ENCODE data around the gene KRI1. TPM values are rescaled to one million over a fixed set of nuclear protein-coding genes. Genes with fewer than 3 reads are reported as not detected.

Gene KRI1
- total RNA-seq (2022; extraction: Qiagen RNA extraction): 13.5 to 16.6 TPM (median 15.2 TPM) in 5 replicates

DNA sequence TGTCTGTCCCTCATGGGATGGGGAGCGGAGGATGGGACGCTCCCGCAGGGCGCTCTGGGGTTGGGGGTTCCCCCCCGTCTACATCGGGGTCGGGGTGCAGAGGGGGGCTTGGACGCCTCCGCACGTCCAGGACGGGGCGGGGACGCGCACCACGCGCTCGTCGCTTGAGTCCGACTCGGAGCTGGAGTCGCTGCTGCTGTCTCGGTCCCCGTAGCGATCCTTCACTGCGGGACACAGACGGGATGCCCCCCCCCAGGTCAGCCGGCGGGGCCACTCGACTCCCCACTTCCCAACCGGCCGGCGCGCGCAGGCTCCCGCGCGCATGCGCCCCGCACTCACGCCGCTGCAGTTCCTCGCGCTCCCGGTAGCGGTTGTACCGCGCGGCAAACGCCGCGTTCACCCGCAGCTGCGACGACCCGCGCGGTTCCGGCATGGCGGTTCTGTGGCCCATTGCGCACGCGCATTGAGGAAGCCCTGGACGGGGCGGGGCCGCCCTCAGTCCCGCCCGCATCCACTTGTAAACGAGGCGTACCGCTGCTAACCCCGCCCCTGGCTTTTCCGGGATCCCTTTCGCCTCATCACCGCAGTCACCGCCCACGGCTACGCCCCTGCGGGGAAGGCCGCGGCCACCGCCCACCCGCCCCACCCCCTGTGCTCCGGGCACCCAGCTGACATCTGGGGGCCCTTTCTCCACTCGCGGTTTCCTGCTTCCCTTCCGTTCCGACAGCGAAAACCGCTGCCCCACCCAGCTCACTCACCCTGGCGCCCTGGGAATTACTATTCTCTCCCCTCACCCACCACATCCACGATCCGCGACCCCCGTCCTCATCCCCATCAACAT lies at the start of gene KRI1:
Gene KRI1 (minus strand): TSS at position 444 of the 841 bp plus-strand sequence. CDS start 11 bp downstream, at position 433.

DNA sequence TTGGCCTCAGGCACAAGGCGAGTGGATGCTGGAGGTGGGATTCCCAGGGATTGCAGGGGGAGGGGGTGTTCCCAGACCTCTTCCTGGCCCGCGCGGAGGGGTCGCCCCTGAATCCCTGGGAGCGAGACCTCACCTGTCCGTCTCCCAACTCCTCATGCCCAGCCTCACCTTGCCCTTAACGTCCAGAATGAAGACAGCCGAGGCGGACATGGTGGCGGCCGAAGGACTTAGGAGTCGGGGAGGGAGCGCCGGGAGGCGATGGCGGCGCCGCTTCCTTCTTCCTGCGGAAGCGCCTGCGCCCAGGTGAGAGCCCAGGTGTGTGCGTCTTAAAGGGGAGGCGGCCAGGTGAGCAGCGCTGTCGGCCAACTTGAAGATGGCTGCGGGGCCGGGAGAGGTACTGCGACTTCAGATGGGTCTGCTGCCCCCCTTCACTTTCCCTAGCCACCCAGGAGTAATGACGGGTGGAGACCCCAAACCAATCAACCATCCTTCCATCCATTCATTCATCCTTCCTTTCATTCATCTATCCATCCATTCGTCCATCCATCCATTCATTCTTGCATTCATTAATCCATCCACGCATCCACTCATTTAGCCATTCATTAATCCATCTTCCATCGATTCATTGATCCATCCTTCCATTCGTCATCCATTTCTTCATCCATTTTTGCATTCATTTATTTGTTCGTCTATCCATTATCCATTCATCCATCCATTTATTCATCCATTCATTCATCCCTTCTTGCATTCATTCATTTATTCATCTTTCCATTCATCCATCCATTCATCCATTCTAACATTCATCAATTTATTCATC lies 21.4 kb upstream of the KRI1 start, which contains the start of gene AP1M2:
Gene AP1M2 (minus strand): TSS at position 291 of the 817 bp plus-strand sequence. CDS start 81 bp downstream, at position 210.

DNA sequence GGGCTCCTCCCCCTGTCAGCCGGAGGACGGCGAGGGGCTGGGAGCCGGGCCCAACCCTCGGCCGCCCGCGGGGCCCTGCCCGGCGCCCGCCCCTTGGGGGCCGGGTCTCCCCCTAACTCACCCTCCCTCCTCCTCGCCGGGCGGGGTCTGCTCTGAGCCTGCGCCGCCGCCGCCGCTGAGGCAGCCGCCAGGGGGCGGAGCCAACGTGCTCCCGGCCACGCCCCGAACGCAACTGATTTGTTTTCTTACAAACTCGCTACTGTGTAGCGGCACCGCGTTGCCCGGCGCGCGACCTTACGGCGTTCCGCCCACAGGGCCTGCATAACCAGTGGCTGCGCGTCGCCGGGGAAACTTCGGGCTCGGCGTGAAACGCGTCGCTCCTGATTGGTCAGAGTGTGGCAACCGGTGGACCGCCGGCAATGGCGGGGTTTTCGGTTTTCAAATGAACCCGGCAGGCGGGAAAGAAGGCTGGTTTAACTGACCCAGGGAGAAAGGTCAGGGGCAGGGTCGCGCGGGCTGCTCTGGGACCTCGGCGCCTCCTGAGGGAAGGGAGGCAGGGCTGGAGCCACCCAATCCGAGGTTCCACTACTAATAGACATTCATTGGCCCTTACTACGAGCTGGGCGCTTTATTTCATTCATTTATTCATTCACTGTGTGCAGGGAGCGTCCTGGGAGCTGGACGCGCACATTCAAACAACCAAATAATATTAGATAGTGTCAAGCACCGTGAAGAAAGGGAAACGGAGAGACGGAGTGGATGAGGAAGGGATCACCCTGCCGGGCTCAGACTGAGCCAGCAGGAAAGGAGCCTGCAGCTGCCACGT lies 3.2 kb upstream of the KRI1 start, which contains the start of gene CDKN2D:
Gene CDKN2D (minus strand): TSS at position 154 of the 826 bp plus-strand sequence. CDS start 326 bp downstream, outside the sequence.

GRCh38 chr19:10543420-10544241 lies 22.2 kb downstream of the KRI1 start, which contains the start of gene ATG4D:
Gene ATG4D, plus strand, starts transcription at chr19:10543904. Its CDS starts 187 bp downstream, at chr19:10544091.

GRCh38 chr19:10517361-10517759 lies 48.5 kb downstream of the KRI1 start, which contains the start of gene S1PR5:
Gene S1PR5, minus strand, starts transcription at chr19:10517447. Its CDS starts 2,436 bp downstream, at chr19:10515011.

Other genes with a start within 250 kb of the KRI1 start
- gene FDX2, start 250.0 kb downstream of the KRI1 start, total RNA-seq (2022; extraction: Qiagen RNA extraction): 17.5 to 35.4 TPM (median 33.0 TPM) in 5 replicates
- gene RAVER1, start 232.5 kb downstream of the KRI1 start, total RNA-seq (2022; extraction: Qiagen RNA extraction): 22.9 to 30.6 TPM (median 28.8 TPM) in 5 replicates
- gene ICAM3, start 226.4 kb downstream of the KRI1 start, total RNA-seq (2022; extraction: Qiagen RNA extraction): 6.2 to 9.8 TPM (median 8.2 TPM) in 5 replicates
- gene TYK2, start 185.4 kb downstream of the KRI1 start, total RNA-seq (2022; extraction: Qiagen RNA extraction): 28.2 to 42.9 TPM (median 38.1 TPM) in 5 replicates
- gene CDC37, start 162.5 kb downstream of the KRI1 start, total RNA-seq (2022; extraction: Qiagen RNA extraction): 154 to 196 TPM (median 180 TPM) in 5 replicates
- gene PDE4A, start 145.5 kb downstream of the KRI1 start, total RNA-seq (2022; extraction: Qiagen RNA extraction): 3.8 to 4.7 TPM (median 4.1 TPM) in 5 replicates
- 47.1 to 61.8 TPM (median 52.3 TPM) in 5 replicates for gene KEAP1, start 62.7 kb downstream of the KRI1 start, total RNA-seq (2022; extraction: Qiagen RNA extraction)
- 0.97 to 1.5 TPM (median 1.4 TPM) in 5 replicates for gene S1PR5, start 48.6 kb downstream of the KRI1 start, total RNA-seq (2022; extraction: Qiagen RNA extraction)
- 16.5 to 23.2 TPM (median 21.6 TPM) in 5 replicates for gene ATG4D, start 22.1 kb downstream of the KRI1 start, total RNA-seq (2022; extraction: Qiagen RNA extraction)
- gene CDKN2D, start 3.0 kb upstream of the KRI1 start, total RNA-seq (2022; extraction: Qiagen RNA extraction): 4.4 to 7.4 TPM (median 5.7 TPM) in 5 replicates
- 26.1 to 54.3 TPM (median 40.6 TPM) in 5 replicates for gene AP1M2, start 21.3 kb upstream of the KRI1 start, total RNA-seq (2022; extraction: Qiagen RNA extraction)
- gene SLC44A2, start 59.5 kb upstream of the KRI1 start, total RNA-seq (2022; extraction: Qiagen RNA extraction): 7.4 to 9.4 TPM (median 9.0 TPM) in 5 replicates
- 153 to 165 TPM (median 160 TPM) in 5 replicates for gene ILF3, start 88.3 kb upstream of the KRI1 start, total RNA-seq (2022; extraction: Qiagen RNA extraction)
- 29.8 to 36.2 TPM (median 33.0 TPM) in 5 replicates for gene QTRT1, start 135.4 kb upstream of the KRI1 start, total RNA-seq (2022; extraction: Qiagen RNA extraction)
- gene DNM2, start 152.1 kb upstream of the KRI1 start, total RNA-seq (2022; extraction: Qiagen RNA extraction): 50.3 to 58.7 TPM (median 54.2 TPM) in 5 replicates